GM12892 (cell line): Measurements from ENCODE around the gene IFRD2.

Source experiments
- POLR2AphosphoS5 ChIP-seq: IDR thresholded peaks from 2 replicates; pipeline ENCODE4 v1.6.1; 2011; ENCODE audit warnings: low read depth, low read length, control low read depth
- TAF1 ChIP-seq: IDR thresholded peaks from 2 replicates; pipeline ENCODE4 v1.6.1; 2011; ENCODE audit warnings: low read depth, mild to moderate bottlenecking, control low read depth, low read length, borderline replicate concordance

- TF ChIP-seq POLR2AphosphoS5 (no peak), TAF1 (no peak)
Measured at GRCh38 chr3:50261505-50261904, 30.7 kb downstream of the IFRD2 start.
